ENCODE data around the gene BRINP2. TPM values are rescaled to one million over a fixed set of nuclear protein-coding genes. Genes with fewer than 3 reads are reported as not detected.

BRINP2 gene
- total and polyA plus RNA-seq, 9 donors, result 0.02 to 0.70 (median 0.16) TPM; not detected in 3

GRCh38 chr1:177286396-177286795 is 115.6 kb downstream of the BRINP2 start:
- no peak for DNase-seq
- peaks cover 6% of the 10 kb centered on the region for H3K4me1 ChIP-seq (ENCODE audit: insufficient read depth)
- H3K36me3 ChIP-seq, result no peaks in the 10 kb centered on the region
- no peaks in the 10 kb centered on the region for H3K27me3 ChIP-seq
- no peaks in the 10 kb centered on the region for H3K9me3 ChIP-seq
- H3K4me3 ChIP-seq, result no peak overlapping the region
- TF ChIP-seq CTCF (IDR thresholded peaks at IDR 0.05) (no peak), EP300 (IDR thresholded peaks at IDR 0.05) (no peak), POLR2A (IDR thresholded peaks at IDR 0.05) (no peak)
- 43 to 51% (median 48%) methylated on average over 3 of the region's 3 CpGs for WGBS, 3 donors
- no peak overlapping the region for H3K27ac ChIP-seq
- intact Hi-C loops (cut with DNase I), result no loop called here

GRCh38 chr1:177287270-177287669 is 116.5 kb downstream of the BRINP2 start:
- no peaks in the 10 kb centered on the region for H3K27me3 ChIP-seq
- intact Hi-C loops (cut with DNase I), result no loop called here
- peaks cover 6% of the 10 kb centered on the region for H3K4me1 ChIP-seq (ENCODE audit: insufficient read depth)
- H3K9me3 ChIP-seq, result no peaks in the 10 kb centered on the region
- no peaks in the 10 kb centered on the region for H3K36me3 ChIP-seq
- TF ChIP-seq EP300 (IDR thresholded peaks at IDR 0.05) (no peak), POLR2A (IDR thresholded peaks at IDR 0.05) (no peak), CTCF (IDR thresholded peaks at IDR 0.05) (no peak)
- H3K27ac ChIP-seq, result no peak overlapping the region
- H3K4me3 ChIP-seq, result no peak overlapping the region
- no peak for DNase-seq

GRCh38 chr1:177287994-177288393 is 117.2 kb downstream of the BRINP2 start:
- Histone ChIP-seq H3K9me3 (no peaks in the 10 kb centered on the region), H3K27ac (no peak overlapping the region), H3K4me1 (ENCODE audit: insufficient read depth) (peaks cover 6% of the 10 kb centered on the region), H3K4me3 (no peak overlapping the region), H3K27me3 (no peaks in the 10 kb centered on the region), H3K36me3 (no peaks in the 10 kb centered on the region)
- intact Hi-C loops (cut with DNase I), result no loop called here
- TF ChIP-seq POLR2A (IDR thresholded peaks at IDR 0.05) (no peak), EP300 (IDR thresholded peaks at IDR 0.05) (no peak), CTCF (IDR thresholded peaks at IDR 0.05) (no peak)
- WGBS, 3 donors, result 17 to 38% (median 37%) methylated on average over 2 of the region's 2 CpGs
- no peak for DNase-seq

GRCh38 chr1:177289532-177289931 is 118.8 kb downstream of the BRINP2 start:
- no peak for TF ChIP-seq EP300 (IDR thresholded peaks at IDR 0.05)
- no peak for TF ChIP-seq POLR2A (IDR thresholded peaks at IDR 0.05)
- no peak for TF ChIP-seq CTCF (IDR thresholded peaks at IDR 0.05)
- Histone ChIP-seq H3K27ac (no peak overlapping the region), H3K4me1 (ENCODE audit: insufficient read depth) (peaks cover 6% of the 10 kb centered on the region), H3K4me3 (no peak overlapping the region), H3K9me3 (no peaks in the 10 kb centered on the region), H3K36me3 (no peaks in the 10 kb centered on the region), H3K27me3 (no peaks in the 10 kb centered on the region)
- WGBS, 3 donors, result 81 to 90% (median 84%) methylated on average over 2 of the region's 2 CpGs
- no peak for DNase-seq
- intact Hi-C loops (cut with DNase I), result no loop called here

- Histone ChIP-seq H3K27me3 (no peaks in the 10 kb centered on the region), H3K4me1 (ENCODE audit: insufficient read depth) (no peaks in the 10 kb centered on the region), H3K9me3 (no peaks in the 10 kb centered on the region), H3K4me3 (no peak overlapping the region), H3K27ac (no peak overlapping the region), H3K36me3 (no peaks in the 10 kb centered on the region)
- no peak for DNase-seq
- WGBS, 3 donors, result 91 to 98% (median 96%) methylated on average over 1 of the region's 1 CpG
- TF ChIP-seq CTCF (IDR thresholded peaks at IDR 0.05), result no peak
- no peak for TF ChIP-seq POLR2A (IDR thresholded peaks at IDR 0.05)
- no peak for TF ChIP-seq EP300 (IDR thresholded peaks at IDR 0.05)
- intact Hi-C loops (cut with DNase I), result no loop called here
These were observed 129.7 kb downstream of the BRINP2 start for GRCh38 chr1:177300431-177300830.
